ENCODE data around the gene CARD11.

GRCh38 chr7:2979201-2979631 is 64.5 kb downstream of the CARD11 start:
- TF ChIP-seq POLR2A (IDR thresholded peaks at IDR 0.05; ENCODE audit: low read length), result no peak
- no peak for TF ChIP-seq GATA1 (IDR thresholded peaks at IDR 0.05; ENCODE audit: low read depth, low read length)
